Fibroblast of peridontal ligament (primary cell): ENCODE data around the gene GSDME.
A peak's percentile ranks its signal among the peaks of the same experiment; 100 is the strongest.

Experiments
- DNase-seq: peaks from one replicate; pipeline ENCODE4 v3.0.0-alpha.2; 2010; ENCODE audit errors: extremely low read depth

The GSDME gene

GRCh38 chr7:24705461-24705954 lies 51.8 kb downstream of the GSDME start:
- no peak for DNase-seq

- peak; percentile 59 for DNase-seq
Observed at GRCh38 chr7:24704311-24704710, 53.0 kb downstream of the GSDME start.

GRCh38 chr7:24703296-24703695 lies 54.0 kb downstream of the GSDME start:
- DNase-seq, result peak; percentile 37

- peak; percentile 71 for DNase-seq
Observed at GRCh38 chr7:24702755-24703154, 54.5 kb downstream of the GSDME start.

GRCh38 chr7:24701261-24702235 lies 55.7 kb downstream of the GSDME start:
- DNase-seq, result peak; percentile 93

- DNase-seq, result peak; percentile 31
Observed at GRCh38 chr7:24700521-24701260, 56.6 kb downstream of the GSDME start.

- no peak for DNase-seq
Observed at GRCh38 chr7:24698531-24699266, 58.6 kb downstream of the GSDME start.

GRCh38 chr7:24697416-24697815 lies 59.8 kb downstream of the GSDME start:
- DNase-seq, result no peak

GRCh38 chr7:24692592-24692991 lies 64.7 kb downstream of the GSDME start:
- no peak for DNase-seq

- no peak for DNase-seq
Observed at GRCh38 chr7:24690251-24690650, 67.0 kb downstream of the GSDME start.

GRCh38 chr7:24685708-24686107 lies 71.6 kb downstream of the GSDME start:
- DNase-seq, result no peak

- no peak for DNase-seq
Observed at GRCh38 chr7:24670782-24671181, 86.5 kb downstream of the GSDME start.

- DNase-seq, result no peak
Observed at GRCh38 chr7:24669971-24670591, 87.2 kb downstream of the GSDME start.

GRCh38 chr7:24668927-24669635 lies 88.2 kb downstream of the GSDME start:
- peak; percentile 27 for DNase-seq

- peak; percentile 77 for DNase-seq
Observed at GRCh38 chr7:24665564-24666294, 91.5 kb downstream of the GSDME start.

- peak; percentile 77 for DNase-seq
Observed at GRCh38 chr7:24660546-24660945, 96.7 kb downstream of the GSDME start.

GRCh38 chr7:24659505-24659904 lies 97.8 kb downstream of the GSDME start:
- no peak for DNase-seq

GRCh38 chr7:24657980-24658379 lies 99.3 kb downstream of the GSDME start:
- DNase-seq, result no peak

GRCh38 chr7:24656608-24657007 lies 100.7 kb downstream of the GSDME start:
- DNase-seq, result no peak

GRCh38 chr7:24654305-24654704 lies 103.0 kb downstream of the GSDME start:
- no peak for DNase-seq
